Measurements from ENCODE around the gene ZNF710. TPM values are rescaled to one million over a fixed set of nuclear protein-coding genes. Genes with fewer than 3 reads are reported as not detected.

ZNF710 gene
- total and polyA plus RNA-seq, 2 of the 8 experiments (the other 6 are each of a cell fraction or from before 2014, with no cell fraction given), result 10.5 to 24.0 TPM

DNA sequence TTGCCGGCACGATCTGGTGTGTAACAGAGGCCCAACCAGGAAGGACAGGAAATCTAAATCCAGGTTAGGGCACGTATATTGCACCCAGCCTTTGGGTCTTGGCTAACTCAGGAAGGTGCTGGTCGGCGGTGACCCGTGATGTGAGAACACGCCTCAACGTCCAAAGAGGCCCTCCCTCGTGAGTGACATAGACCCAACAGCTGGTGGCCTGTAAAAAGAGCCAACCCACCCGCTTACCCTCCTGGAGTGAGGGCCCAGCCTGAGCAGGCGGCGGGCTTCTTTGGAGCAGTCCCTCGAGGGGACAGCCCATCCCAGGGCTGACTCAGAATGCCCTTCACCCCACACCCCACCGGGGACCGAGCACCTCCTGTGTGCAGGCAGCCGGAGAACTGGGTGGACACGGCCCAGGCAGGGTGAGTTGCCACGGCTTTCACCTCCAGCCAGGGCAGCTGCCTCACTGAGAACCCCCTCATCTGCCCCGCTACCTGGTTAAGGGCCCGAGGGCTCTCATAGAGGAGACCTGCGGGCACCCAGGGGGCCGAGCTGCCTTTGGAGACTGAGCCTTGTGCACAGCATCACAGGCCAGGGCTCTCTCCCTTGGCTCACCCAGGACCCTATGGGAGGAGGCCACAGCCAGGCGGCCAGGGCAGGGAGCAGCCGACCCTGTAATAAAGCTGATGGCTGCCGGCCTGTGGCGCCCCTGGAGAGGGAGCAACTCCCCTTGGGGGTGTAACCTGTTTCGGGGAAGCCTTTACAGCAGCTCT, 41.8 kb downstream of the ZNF710 start:
- Histone ChIP-seq H3K4me3 (ENCODE audit: extremely low read depth in 1 of 4, insufficient read depth in 2 of 4, low read depth in 3 of 4, low read length in 4 of 4) (no peak overlapping the region), H3K27ac (ENCODE audit: low read depth, low read length) (no peak overlapping the region), H4K5ac (ENCODE audit: insufficient read length, low read depth, low read length) (no peak overlapping the region), H2BK120ac (replicated peaks; ENCODE audit: low read depth, low read length) (no peak overlapping the region), H3K79me1 (ENCODE audit: low read depth, low read length) (peaks cover 12% of the 10 kb centered on the region; the same call in 1 of the 2 replicates), H3K79me2 (ENCODE audit: control insufficient read depth in 1 of 2, insufficient read depth in 2 of 2, low read length in 2 of 2) (no peaks in the 10 kb centered on the region; a peak in 1 of 4 replicates), H3K9me3 (ENCODE audit: insufficient read depth in 2 of 2, low read depth in 1 of 2, low read length in 1 of 2) (no peaks in the 10 kb centered on the region), H2BK20ac (ENCODE audit: low read length) (no peak overlapping the region), H2BK5ac (ENCODE audit: low read depth, low read length) (peak overlapping the region; percentile 15; the same call in 1 of the 2 replicates), H2BK15ac (ENCODE audit: low read length) (peak overlapping the region; percentile 81; the same call in 1 of the 2 replicates), H3K23me2 (ENCODE audit: low read depth, low read length) (no peaks in the 10 kb centered on the region; the same call in 1 of the 2 replicates), H3K4me2 (ENCODE audit: insufficient read depth in 1 of 2, low read depth in 2 of 2, low read length in 2 of 2) (no peak overlapping the region), H2BK12ac (ENCODE audit: low read depth, low read length) (peak overlapping the region; percentile 55; the same call in 1 of the 2 replicates), H3K18ac (ENCODE audit: extremely low read depth, low read length) (peak overlapping the region; percentile 38; the same call in 1 of the 2 replicates), H3K56ac (replicated peaks; ENCODE audit: insufficient read length, low read depth, low read length) (no peak overlapping the region), H2AFZ (ENCODE audit: low read length) (no peak overlapping the region), H4K8ac (ENCODE audit: extremely low read depth, insufficient read depth, low read length) (no peak overlapping the region), H4K91ac (replicated peaks; ENCODE audit: insufficient read length, low read length) (no peak overlapping the region), H3K9ac (replicated peaks in 1 of 4; ENCODE audit: extremely low read depth in 1 of 4, low read depth in 3 of 4, low read length in 3 of 4) (no peak overlapping the region), H3K14ac (ENCODE audit: insufficient read length) (no peak overlapping the region), H3K36me3 (ENCODE audit: control insufficient read depth in 2 of 4, insufficient read depth in 4 of 4, low read length in 3 of 4) (no peaks in the 10 kb centered on the region), H3K23ac (ENCODE audit: insufficient read length) (no peak overlapping the region), H4K20me1 (replicated peaks in 1 of 2; ENCODE audit: control insufficient read depth in 1 of 2, insufficient read depth in 2 of 2, low read length in 2 of 2) (no peaks in the 10 kb centered on the region), H3K4ac (replicated peaks; ENCODE audit: insufficient read length, low read depth, low read length) (peak overlapping the region; percentile 13), H2AK5ac (ENCODE audit: low read depth, low read length) (peak overlapping the region; percentile 96; the same call in 1 of the 2 replicates), H3K4me1 (replicated peaks in 1 of 4; ENCODE audit: control insufficient read depth in 3 of 4, insufficient read depth in 4 of 4, low read length in 3 of 4) (peaks cover 0 to 21% (median 8%) of the 10 kb centered on the region in 4 experiments; a peak in 4 of 7 replicates), H3K27me3 (replicated peaks in 1 of 4; ENCODE audit: control insufficient read depth in 3 of 4, extremely low read depth in 1 of 4, insufficient read depth in 3 of 4, low read length in 3 of 4) (no peaks in the 10 kb centered on the region)
- ChIA-PET CTCF (ENCODE audit: partially characterized antibody) (interaction anchor here (0.7 to 1.4 kb wide), 7 partner anchors 9 to 253 kb away, joined by 3 to 5 read pairs (median 3); no protein-coding TSS in a partner anchor), POLR2A (ENCODE audit: partially characterized antibody) (interaction anchor here (0.6 to 1.2 kb wide), 4 partner anchors 9 to 40 kb away, joined by 3 to 4 read pairs (median 3); no protein-coding TSS in a partner anchor)
- TF ChIP-seq GABPA (IDR thresholded peaks at IDR 0.05; ENCODE audit: borderline replicate concordance, insufficient read depth, low read length), result no peak
- no peak for TF ChIP-seq TAF1 (IDR thresholded peaks at IDR 0.05; ENCODE audit: low read depth, low read length)
- no peak for TF ChIP-seq TAF7 (optimal IDR thresholded peaks at IDR 0.05; ENCODE audit: borderline replicate concordance, low read depth, low read length)
- TF ChIP-seq SIRT6 (IDR thresholded peaks at IDR 0.05; ENCODE audit: low read length), result no peak
- FAIRE-seq (no peak), DNase-seq (ENCODE audit: low read depth in 1 of 2, low spot score in 2 of 2) (no peak)
- WGBS, 2 experiments (ENCODE audit: extremely low coverage in 1 of 2, insufficient coverage in 1 of 2, insufficient read length in 1 of 2, insufficient replicate concordance in 2 of 2, low coverage in 1 of 2, low lambda C conversion rate in 2 of 2, missing lambda C conversion rate in 1 of 2), result 90% methylated on average over 26 of the region's 27 CpGs; no CpG with 5 or more reads in 1 of the 2 experiments

Measured in H1 (cell line).